HG02763 (cell line): Measurements from ENCODE around the gene OSBPL7.

Experiments used
- ATAC-seq: cut with Tn5 transposase; IDR thresholded peaks from one replicate; pipeline ENCODE4 v1.9.1; 2021; ENCODE audit warnings: mild to moderate bottlenecking, moderate library complexity; ENCODE audit not compliant: unreplicated experiment

OSBPL7 gene

GRCh38 chr17:47829870-47830269 is 8.3 kb upstream of the OSBPL7 start:
- ATAC-seq = no peak

- no peak for ATAC-seq
Measured at GRCh38 chr17:47823519-47823918, 1.9 kb upstream of the OSBPL7 start.

- no peak for ATAC-seq
Measured at GRCh38 chr17:47822785-47823184, 1.2 kb upstream of the OSBPL7 start.

- no peak for ATAC-seq
Measured at GRCh38 chr17:47821031-47821423, 567 bp downstream of the OSBPL7 start.

- no peak for ATAC-seq
Measured at GRCh38 chr17:47820033-47820789, 1.4 kb downstream of the OSBPL7 start.

GRCh38 chr17:47819475-47819874 is 2.1 kb downstream of the OSBPL7 start:
- ATAC-seq = no peak

- no peak for ATAC-seq
Measured at GRCh38 chr17:47818002-47818695, 3.4 kb downstream of the OSBPL7 start.

- no peak for ATAC-seq
Measured at GRCh38 chr17:47816947-47817346, 4.6 kb downstream of the OSBPL7 start.

- no peak for ATAC-seq
Measured at GRCh38 chr17:47816111-47816735, 5.4 kb downstream of the OSBPL7 start.

GRCh38 chr17:47815106-47815918 is 6.3 kb downstream of the OSBPL7 start:
- no peak for ATAC-seq

- ATAC-seq = no peak
Measured at GRCh38 chr17:47813512-47814031, 8.0 kb downstream of the OSBPL7 start.

GRCh38 chr17:47813077-47813476 is 8.5 kb downstream of the OSBPL7 start:
- no peak for ATAC-seq

GRCh38 chr17:47812146-47812920 is 9.3 kb downstream of the OSBPL7 start:
- ATAC-seq = no peak

- no peak for ATAC-seq
Measured at GRCh38 chr17:47811709-47812108, 9.9 kb downstream of the OSBPL7 start.

GRCh38 chr17:47810901-47811635 is 10.5 kb downstream of the OSBPL7 start:
- no peak for ATAC-seq

- no peak for ATAC-seq
Measured at GRCh38 chr17:47810200-47810821, 11.3 kb downstream of the OSBPL7 start.

- no peak for ATAC-seq
Measured at GRCh38 chr17:47808830-47809480, 12.6 kb downstream of the OSBPL7 start.

GRCh38 chr17:47808036-47808829 is 13.4 kb downstream of the OSBPL7 start:
- no peak for ATAC-seq
